Neural cell (in vitro differentiated cells): Measurements from ENCODE around the gene STK32B. TPM values are rescaled to one million over a fixed set of nuclear protein-coding genes. Genes with fewer than 3 reads are reported as not detected.

Experiments
- H2AFZ ChIP-seq: fragments of 200-600, 300-800 bp; sonication (generic), shearing (Covaris generic); 2 replicates; pipeline ENCODE4 v1.6.0; 2014; ENCODE audit warnings: low read depth, mild to moderate bottlenecking, antibody characterized with exemption, low read length, moderate library complexity
- H3F3A ChIP-seq: fragments of 200-600 bp; shearing (Covaris generic); 2 replicates; pipeline ENCODE4 v1.6.1; 2016; ENCODE audit warnings: mild to moderate bottlenecking, moderate library complexity, mixed read lengths, antibody characterized with exemption, low read length; ENCODE audit not compliant: insufficient read depth, poor library complexity, severe bottlenecking
- H3K27ac ChIP-seq: fragments of 200-600, 300-800 bp; sonication (generic), shearing (Covaris generic); 2 replicates; pipeline ENCODE4 v1.5.1; 2014; ENCODE audit warnings: mild to moderate bottlenecking, low read length, moderate library complexity
- H3K27me3 ChIP-seq: fragments of 300-800, 200-600 bp; sonication (generic), shearing (Covaris generic); 2 replicates; pipeline ENCODE4 v1.6.0; 2014; ENCODE audit warnings: mild to moderate bottlenecking, low read depth, low read length, moderate library complexity; ENCODE audit not compliant: insufficient read depth
- H3K36me3 ChIP-seq: fragments of 300-800, 200-600 bp; sonication (generic), shearing (Covaris generic); 2 replicates; pipeline ENCODE4 v1.5.1; 2014; ENCODE audit warnings: mild to moderate bottlenecking, antibody characterized with exemption, low read length, moderate library complexity; ENCODE audit not compliant: insufficient read depth
- H3K4me2 ChIP-seq: fragments of 300-800, 200-600 bp; sonication (generic), shearing (Covaris generic); 2 replicates; pipeline ENCODE4 v1.6.0; 2014; ENCODE audit warnings: mild to moderate bottlenecking, low read length
- H3K4me3 ChIP-seq: fragments of 300-800, 200-600 bp; sonication (generic), shearing (Covaris generic); 2 replicates; pipeline ENCODE4 v1.5.1; 2014; ENCODE audit warnings: mild to moderate bottlenecking, low read length, moderate library complexity
- H3K79me2 ChIP-seq: fragments of 200-600 bp; shearing (Covaris generic); replicated peaks from 2 replicates; pipeline ENCODE4 v1.6.0; 2014; ENCODE audit warnings: mild to moderate bottlenecking, low read length, moderate library complexity; ENCODE audit not compliant: insufficient read depth
- H3K9ac ChIP-seq: fragments of 300-800, 200-600 bp; sonication (generic), shearing (Covaris generic); 2 replicates; pipeline ENCODE4 v1.6.1; 2016; ENCODE audit warnings: mild to moderate bottlenecking, low read length, mixed read lengths
- H3K9me2 ChIP-seq: fragments of 200-600 bp; shearing (Covaris generic); 2 replicates; pipeline ENCODE4 v1.6.1; 2016; ENCODE audit warnings: mild to moderate bottlenecking, low read length, mixed read lengths; ENCODE audit not compliant: insufficient read depth
- H3K9me3 ChIP-seq: fragments of 200-600, 300-800 bp; sonication (generic), shearing (Covaris generic); 2 replicates; pipeline ENCODE4 v1.6.1; 2016; ENCODE audit warnings: mild to moderate bottlenecking, mixed run types, low read length, moderate library complexity, mixed read lengths
- H4K20me1 ChIP-seq: fragments of 200-600 bp; shearing (Covaris generic); 2 replicates; pipeline ENCODE4 v1.6.1; 2016; ENCODE audit warnings: mild to moderate bottlenecking, mixed run types; ENCODE audit not compliant: insufficient read depth
- EP300 ChIP-seq: fragments of 450-650 bp; conservative IDR thresholded peaks from 2 replicates; pipeline ENCODE4 v1.6.1; 2014; ENCODE audit warnings: antibody characterized with exemption, mild to moderate bottlenecking, moderate library complexity; ENCODE audit not compliant: poor library complexity, severe bottlenecking
- EZH2 ChIP-seq: fragments of 200-600, 300-800 bp; shearing (Covaris generic), sonication (generic); IDR thresholded peaks from 2 replicates; pipeline ENCODE4 v1.6.1; 2014; ENCODE audit warnings: antibody characterized with exemption, low read length, borderline replicate concordance, mild to moderate bottlenecking; ENCODE audit not compliant: insufficient read depth, poor library complexity, severe bottlenecking
- MXI1 ChIP-seq: fragments of 450-650 bp; conservative IDR thresholded peaks from 2 replicates; pipeline ENCODE4 v1.6.1; 2014; ENCODE audit warnings: antibody characterized with exemption, mild to moderate bottlenecking; ENCODE audit not compliant: poor library complexity, severe bottlenecking
- POLR2AphosphoS5 ChIP-seq: IDR thresholded peaks from 2 replicates; pipeline ENCODE4 v1.6.1; 2012
- RAD21 ChIP-seq: fragments of 450-650 bp; conservative IDR thresholded peaks from 2 replicates; pipeline ENCODE4 v1.6.1; 2014; ENCODE audit warnings: antibody characterized with exemption, mild to moderate bottlenecking, moderate library complexity
- SMC3 ChIP-seq: fragments of 450-650 bp; conservative IDR thresholded peaks from 2 replicates; pipeline ENCODE4 v1.6.1; 2014; ENCODE audit warnings: antibody characterized with exemption, mild to moderate bottlenecking, moderate library complexity; ENCODE audit not compliant: poor library complexity
- TAF1 ChIP-seq: IDR thresholded peaks from 2 replicates; pipeline ENCODE4 v1.6.1; 2012; ENCODE audit warnings: low read depth
- polyA plus RNA-seq: library from polyadenylated mRNA; depleted of rRNA; stranded (reverse); fragments of >200 nt; gene quantifications from 2 replicates; pipeline ENCODE4 v1.2.3, GENCODE V29; 2014
- TF ChIP-seq, protein P1 (sequence below): fragments of 450-650 bp; IDR thresholded peaks from 2 replicates; pipeline ENCODE4 v1.5.1; 2014; ENCODE audit warnings: antibody characterized with exemption, mild to moderate bottlenecking, moderate library complexity; ENCODE audit not compliant: poor library complexity, severe bottlenecking
- TF ChIP-seq, protein P2 (sequence below): IDR thresholded peaks from 2 replicates; pipeline ENCODE4 v1.6.1; 2012; ENCODE audit warnings: borderline replicate concordance

STK32B gene
- polyA plus RNA-seq, 1 donor from 2014 or later, result 42.8 TPM

DNA sequence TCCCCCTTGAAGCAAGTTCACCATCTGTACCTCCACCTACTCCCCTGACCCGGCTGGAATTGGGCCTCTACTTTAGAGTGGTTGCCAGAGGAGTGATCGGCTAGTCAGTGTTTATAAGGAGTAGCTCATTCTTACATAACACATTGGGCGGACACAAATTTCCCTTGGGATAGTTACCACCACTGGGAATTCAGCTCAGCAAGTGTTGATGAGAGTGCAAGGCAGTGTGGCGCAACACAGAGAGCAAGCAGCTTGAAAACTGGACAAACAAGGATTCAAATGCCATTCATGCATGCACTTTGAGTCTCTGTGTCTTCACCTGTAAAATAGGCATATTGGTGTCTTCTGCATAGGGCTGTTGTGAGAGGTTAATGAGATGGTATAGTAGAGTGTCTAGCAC, 92.7 kb downstream of the STK32B start:
- Histone ChIP-seq H4K20me1 (no peaks in the 10 kb centered on the region), H3K4me2 (no peak overlapping the region), H3K4me3 (no peak overlapping the region), H3K27ac (no peak overlapping the region), H3K9me3 (no peaks in the 10 kb centered on the region), H3K9me2 (no peaks in the 10 kb centered on the region), H2AFZ (no peak overlapping the region), H3K36me3 (no peaks in the 10 kb centered on the region), H3F3A (no peaks in the 10 kb centered on the region), H3K27me3 (no peaks in the 10 kb centered on the region), H3K79me2 (no peaks in the 10 kb centered on the region), H3K9ac (no peak overlapping the region)
- TF ChIP-seq POLR2AphosphoS5, result no peak
- TF ChIP-seq, protein P1, sequence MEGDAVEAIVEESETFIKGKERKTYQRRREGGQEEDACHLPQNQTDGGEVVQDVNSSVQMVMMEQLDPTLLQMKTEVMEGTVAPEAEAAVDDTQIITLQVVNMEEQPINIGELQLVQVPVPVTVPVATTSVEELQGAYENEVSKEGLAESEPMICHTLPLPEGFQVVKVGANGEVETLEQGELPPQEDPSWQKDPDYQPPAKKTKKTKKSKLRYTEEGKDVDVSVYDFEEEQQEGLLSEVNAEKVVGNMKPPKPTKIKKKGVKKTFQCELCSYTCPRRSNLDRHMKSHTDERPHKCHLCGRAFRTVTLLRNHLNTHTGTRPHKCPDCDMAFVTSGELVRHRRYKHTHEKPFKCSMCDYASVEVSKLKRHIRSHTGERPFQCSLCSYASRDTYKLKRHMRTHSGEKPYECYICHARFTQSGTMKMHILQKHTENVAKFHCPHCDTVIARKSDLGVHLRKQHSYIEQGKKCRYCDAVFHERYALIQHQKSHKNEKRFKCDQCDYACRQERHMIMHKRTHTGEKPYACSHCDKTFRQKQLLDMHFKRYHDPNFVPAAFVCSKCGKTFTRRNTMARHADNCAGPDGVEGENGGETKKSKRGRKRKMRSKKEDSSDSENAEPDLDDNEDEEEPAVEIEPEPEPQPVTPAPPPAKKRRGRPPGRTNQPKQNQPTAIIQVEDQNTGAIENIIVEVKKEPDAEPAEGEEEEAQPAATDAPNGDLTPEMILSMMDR, result no peak
- TF ChIP-seq EP300, result no peak
- TF ChIP-seq RAD21, result no peak
- TF ChIP-seq TAF1, result no peak
- TF ChIP-seq, protein P2, sequence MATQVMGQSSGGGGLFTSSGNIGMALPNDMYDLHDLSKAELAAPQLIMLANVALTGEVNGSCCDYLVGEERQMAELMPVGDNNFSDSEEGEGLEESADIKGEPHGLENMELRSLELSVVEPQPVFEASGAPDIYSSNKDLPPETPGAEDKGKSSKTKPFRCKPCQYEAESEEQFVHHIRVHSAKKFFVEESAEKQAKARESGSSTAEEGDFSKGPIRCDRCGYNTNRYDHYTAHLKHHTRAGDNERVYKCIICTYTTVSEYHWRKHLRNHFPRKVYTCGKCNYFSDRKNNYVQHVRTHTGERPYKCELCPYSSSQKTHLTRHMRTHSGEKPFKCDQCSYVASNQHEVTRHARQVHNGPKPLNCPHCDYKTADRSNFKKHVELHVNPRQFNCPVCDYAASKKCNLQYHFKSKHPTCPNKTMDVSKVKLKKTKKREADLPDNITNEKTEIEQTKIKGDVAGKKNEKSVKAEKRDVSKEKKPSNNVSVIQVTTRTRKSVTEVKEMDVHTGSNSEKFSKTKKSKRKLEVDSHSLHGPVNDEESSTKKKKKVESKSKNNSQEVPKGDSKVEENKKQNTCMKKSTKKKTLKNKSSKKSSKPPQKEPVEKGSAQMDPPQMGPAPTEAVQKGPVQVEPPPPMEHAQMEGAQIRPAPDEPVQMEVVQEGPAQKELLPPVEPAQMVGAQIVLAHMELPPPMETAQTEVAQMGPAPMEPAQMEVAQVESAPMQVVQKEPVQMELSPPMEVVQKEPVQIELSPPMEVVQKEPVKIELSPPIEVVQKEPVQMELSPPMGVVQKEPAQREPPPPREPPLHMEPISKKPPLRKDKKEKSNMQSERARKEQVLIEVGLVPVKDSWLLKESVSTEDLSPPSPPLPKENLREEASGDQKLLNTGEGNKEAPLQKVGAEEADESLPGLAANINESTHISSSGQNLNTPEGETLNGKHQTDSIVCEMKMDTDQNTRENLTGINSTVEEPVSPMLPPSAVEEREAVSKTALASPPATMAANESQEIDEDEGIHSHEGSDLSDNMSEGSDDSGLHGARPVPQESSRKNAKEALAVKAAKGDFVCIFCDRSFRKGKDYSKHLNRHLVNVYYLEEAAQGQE, result no peak
- no peak for TF ChIP-seq MXI1
- no peak for TF ChIP-seq EZH2
- no peak for TF ChIP-seq SMC3

DNA sequence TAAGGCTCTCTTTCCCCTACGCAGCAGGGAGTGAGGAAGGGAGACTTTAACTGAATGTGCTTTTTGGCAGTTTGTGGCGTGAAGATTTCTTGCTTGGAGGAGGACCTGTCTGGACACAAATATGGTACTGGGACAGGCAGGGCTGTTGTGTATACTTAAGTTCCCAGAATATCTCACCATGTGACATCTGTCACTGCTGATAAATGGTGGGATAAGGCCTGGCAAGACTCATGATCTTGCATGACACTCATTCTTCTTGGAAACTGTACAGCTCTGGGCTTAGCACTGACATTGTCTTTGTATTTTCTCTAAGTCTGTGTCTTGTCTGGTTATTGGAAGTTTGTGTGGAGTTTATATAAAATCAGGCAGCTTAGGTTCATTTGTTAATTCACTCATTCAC, 93.1 kb downstream of the STK32B start:
- no peaks in the 10 kb centered on the region for H3K36me3 ChIP-seq
- no peaks in the 10 kb centered on the region for H4K20me1 ChIP-seq
- H3K9me2 ChIP-seq, result no peaks in the 10 kb centered on the region
- H3K27me3 ChIP-seq, result no peaks in the 10 kb centered on the region
- TF ChIP-seq, protein P2, result no peak
- no peak for TF ChIP-seq EZH2
- TF ChIP-seq, protein P1, result no peak
- no peak for TF ChIP-seq EP300
- TF ChIP-seq SMC3, result no peak
- TF ChIP-seq RAD21, result no peak
- TF ChIP-seq TAF1, result no peak
- no peak for TF ChIP-seq MXI1
- no peak for TF ChIP-seq POLR2AphosphoS5
- no peak overlapping the region for H3K4me2 ChIP-seq
- no peak overlapping the region for H3K9ac ChIP-seq
- H2AFZ ChIP-seq, result no peak overlapping the region
- no peak overlapping the region for H3K4me3 ChIP-seq
- no peaks in the 10 kb centered on the region for H3F3A ChIP-seq
- H3K27ac ChIP-seq, result no peak overlapping the region
- H3K79me2 ChIP-seq, result no peaks in the 10 kb centered on the region
- no peaks in the 10 kb centered on the region for H3K9me3 ChIP-seq
